IPS DF 19.7 (cell line): ENCODE results near the gene FUT2.
"Not testable (repeated sequence)": the region's sequence is repeated elsewhere in the genome, so short reads cannot be mapped to it uniquely, and the experiment has no call there.

Experiments
- DNase-seq: peaks from one replicate; pipeline ENCODE4 v3.0.0-alpha.2; 2013; ENCODE audit warnings: low read depth, low spot score

The FUT2 gene

GRCh38 chr19:48695743-48696352, at the start of gene FUT2:
Gene FUT2, plus strand, starts transcription at chr19:48695971. Its CDS starts 6,986 bp downstream, at chr19:48702957.
- DNase-seq = no peak

GRCh38 chr19:48646001-48646721, 49.6 kb upstream of the FUT2 start, which contains the start of gene CA11:
Gene CA11, minus strand, starts transcription at chr19:48646187. Its CDS starts 555 bp downstream, at chr19:48645632.
- DNase-seq = no peak

- DNase-seq = no peak
Observed at GRCh38 chr19:48646722-48647216, 49.0 kb upstream of the FUT2 start.

- DNase-seq = no peak
Observed at GRCh38 chr19:48648134-48648533, 47.6 kb upstream of the FUT2 start.

GRCh38 chr19:48650974-48651682, 44.6 kb upstream of the FUT2 start:
- no peak for DNase-seq

DNA sequence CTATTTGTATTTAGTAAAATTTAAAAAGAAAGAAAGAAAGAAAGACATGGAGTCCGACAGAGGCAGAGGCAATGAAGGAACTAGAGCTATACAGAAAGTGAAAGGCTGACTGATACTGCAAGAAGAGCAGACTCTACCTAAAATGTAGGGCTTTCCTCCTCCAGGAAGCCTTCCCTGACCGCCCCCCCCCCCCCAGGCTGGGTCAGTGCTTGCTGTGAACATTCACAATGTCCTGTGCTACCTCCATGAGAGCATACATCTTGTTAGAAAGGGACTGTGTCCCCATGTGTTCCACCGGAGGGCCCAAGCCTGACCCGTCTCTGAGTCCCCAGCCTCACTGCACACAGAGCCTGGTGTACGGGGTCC, 44.1 kb upstream of the FUT2 start:
- no peak for DNase-seq

GRCh38 chr19:48654299-48655059, 41.3 kb upstream of the FUT2 start:
- no peak for DNase-seq

DNA sequence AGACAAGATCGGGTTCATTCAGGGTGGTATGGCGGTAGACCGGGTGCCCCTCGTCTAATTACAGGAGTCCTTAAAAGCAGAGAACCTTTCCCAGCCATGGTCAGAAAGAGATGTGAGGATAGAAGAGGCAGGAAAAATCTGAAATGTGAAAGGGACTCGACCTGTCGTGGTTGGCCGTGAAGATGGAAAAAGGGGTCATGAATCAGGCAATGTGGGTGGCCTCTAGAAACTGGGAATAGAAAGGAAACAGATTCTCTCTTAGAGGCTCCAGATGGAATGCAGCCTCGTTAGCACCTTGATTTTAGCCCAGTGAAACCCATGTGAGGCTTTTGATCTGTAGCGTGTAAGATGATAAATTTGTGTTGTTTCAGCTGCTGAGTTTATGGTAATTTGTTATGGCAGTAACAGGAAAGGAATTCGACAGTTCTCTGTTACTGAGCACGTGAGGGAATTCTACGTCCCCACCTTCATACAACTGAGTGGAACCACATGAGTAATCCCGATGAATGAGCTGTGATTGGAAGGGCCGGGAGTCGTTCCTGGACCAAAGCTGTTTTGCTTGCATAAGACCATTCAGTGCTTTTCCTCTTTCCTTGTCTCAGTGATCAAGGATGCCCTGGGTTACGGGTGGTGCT, 38.8 kb upstream of the FUT2 start:
- DNase-seq = no peak

DNA sequence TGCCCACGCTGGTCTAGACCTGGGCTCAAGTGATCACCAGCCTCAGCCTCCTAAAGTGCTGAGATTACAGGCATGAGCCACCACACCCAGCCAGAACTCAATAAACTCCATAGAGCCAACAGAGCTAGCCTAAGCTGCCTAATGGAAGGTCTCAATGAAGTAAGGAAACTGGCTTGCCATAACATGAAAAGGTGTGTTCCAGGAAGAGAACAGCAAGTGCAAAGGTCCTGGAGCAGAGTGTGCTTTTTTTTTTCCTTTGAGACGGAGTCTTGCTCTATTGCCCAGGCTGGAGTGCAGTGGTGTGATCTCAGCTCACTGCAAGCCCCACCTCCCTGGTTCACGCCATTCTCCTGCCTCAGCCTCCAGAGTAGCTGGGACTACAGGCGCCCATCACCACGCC, 37.9 kb upstream of the FUT2 start:
- not testable (repeated sequence) for DNase-seq

- DNase-seq = no peak
Observed at GRCh38 chr19:48658483-48658882, 37.3 kb upstream of the FUT2 start.

DNA sequence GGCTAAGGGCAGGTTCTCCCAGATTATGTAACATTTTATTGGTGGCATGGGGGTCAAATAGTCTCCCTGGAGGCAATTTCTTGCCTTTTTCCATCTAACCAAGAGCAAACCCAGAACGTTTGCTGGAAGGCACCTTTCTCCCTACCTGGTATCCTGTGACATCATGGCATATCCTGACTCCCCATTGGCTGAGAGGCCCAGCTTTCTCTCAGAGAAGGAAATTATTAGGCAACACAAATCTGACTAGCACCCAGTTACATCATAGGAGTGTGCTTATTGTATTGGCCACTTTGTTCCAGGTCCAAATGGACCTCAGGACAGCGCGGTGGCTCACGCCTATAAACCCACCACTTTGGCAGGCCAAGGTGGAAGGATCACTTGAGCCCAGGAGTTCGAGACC, 36.0 kb upstream of the FUT2 start:
- DNase-seq = no peak

DNA sequence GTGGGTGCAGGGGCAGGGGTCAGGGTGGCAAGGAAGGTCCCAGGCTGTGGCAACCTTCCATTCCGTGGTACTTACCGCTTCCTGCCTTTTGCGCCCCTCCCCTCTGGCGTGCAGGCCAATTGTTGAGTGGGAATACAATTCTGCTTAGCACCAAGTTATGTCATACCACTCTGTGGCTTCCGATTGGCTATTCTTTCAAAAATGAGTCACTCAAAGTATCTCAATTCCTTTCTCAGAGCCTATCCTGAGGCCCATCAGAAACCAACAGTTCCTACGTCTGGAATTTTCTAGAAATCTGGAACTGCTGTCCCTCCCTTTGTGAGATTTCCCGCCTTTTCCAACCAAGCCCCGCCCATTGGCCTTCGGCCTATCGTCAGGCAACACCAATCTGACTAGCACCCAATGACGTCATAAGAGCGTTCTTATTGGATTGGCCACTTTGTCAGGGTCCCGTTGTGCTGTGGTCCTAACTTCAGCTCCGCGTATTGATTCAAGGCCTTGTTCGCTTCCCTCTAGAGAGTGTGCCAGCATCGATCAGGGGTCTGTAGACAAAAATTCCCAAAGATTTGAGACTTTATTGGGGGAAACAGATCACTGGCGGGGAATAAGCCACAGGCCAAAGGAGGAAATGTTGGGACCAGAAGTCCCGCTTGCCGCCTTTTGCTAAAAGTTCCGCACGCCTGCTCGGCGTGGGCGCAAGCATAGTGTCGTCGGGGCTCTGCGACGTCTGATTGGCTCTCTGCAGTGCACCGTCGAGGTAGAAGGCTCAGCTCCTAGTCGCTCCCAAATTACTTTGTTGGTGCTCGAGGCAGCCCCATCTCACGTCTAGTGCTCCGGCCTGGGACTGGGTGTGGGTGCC, 34.7 kb upstream of the FUT2 start:
- DNase-seq = no peak

- no peak for DNase-seq
Observed at GRCh38 chr19:48661711-48662090, 34.1 kb upstream of the FUT2 start.

GRCh38 chr19:48663667-48664066, 32.1 kb upstream of the FUT2 start:
- no peak for DNase-seq

DNA sequence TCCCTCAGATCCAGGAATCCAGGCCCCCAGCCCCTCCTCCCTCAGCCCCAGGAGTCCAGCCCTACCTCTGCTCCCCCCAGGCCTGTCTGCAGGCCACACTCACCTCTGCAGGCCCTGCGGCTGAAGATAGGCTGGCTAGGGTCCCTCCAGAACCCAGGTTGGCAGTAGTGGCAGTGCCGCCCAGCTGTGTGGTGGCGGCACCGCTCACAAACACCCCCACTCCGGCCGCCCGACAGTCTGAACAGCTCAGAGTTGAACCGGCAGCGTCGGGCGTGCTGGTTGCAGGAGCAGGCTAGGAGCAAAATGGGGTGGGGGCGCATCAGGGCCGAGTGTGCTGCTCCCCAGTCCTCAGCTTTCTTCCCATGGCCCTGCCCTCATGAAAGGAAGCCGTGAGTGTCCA, 31.3 kb upstream of the FUT2 start:
- DNase-seq = no peak

DNA sequence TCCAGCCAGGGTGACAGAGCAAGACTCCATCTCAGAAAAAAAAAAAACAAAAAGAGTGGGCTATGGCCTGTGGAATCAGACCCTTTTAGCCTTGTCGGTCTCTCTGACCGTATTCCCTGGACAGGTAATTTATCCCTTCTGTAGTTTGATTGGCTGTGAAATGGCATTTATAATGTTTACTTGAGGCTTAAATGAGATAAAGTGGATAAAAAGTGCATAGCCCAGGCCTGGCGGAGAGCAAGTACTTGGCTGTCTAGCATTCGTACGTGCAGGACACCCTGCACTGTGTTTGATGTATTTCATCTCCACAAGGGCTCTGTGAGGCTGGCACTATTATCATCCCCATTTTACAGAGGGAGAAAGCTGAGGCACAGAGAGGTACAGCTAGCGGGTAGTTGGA, 30.0 kb upstream of the FUT2 start:
- DNase-seq = no peak

- DNase-seq = no peak
Observed at GRCh38 chr19:48668332-48668731, 27.4 kb upstream of the FUT2 start.

DNA sequence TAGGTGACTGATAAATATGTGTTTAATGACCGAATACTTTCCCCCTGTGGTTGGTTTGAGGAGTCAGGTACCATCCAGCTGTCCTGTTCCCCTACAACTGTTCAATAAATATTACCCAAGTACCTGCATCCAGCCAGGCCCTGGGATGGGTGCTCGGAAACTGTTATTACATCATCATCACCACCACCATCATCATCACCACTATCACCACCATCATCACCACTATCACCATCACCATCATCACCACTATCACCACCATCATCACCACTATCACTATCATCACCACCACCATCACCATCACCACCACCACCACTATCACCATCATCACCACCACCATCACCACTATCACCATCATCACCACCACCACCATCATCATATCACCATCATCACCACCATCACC, 27.0 kb upstream of the FUT2 start:
- no peak for DNase-seq

- DNase-seq = no peak
Observed at GRCh38 chr19:48669903-48670668, 25.7 kb upstream of the FUT2 start.
